Ascending aorta (tissue), 2 donors: ENCODE data around the gene PPIE. TPM values are rescaled to one million over a fixed set of nuclear protein-coding genes. Genes with fewer than 3 reads are reported as not detected.

Source experiments
- DNase-seq, 2 donors: peaks; one replicate each; pipeline ENCODE4 v3.0.0-alpha.2; 2019; ENCODE audit warnings: low spot score in 2 of 2
- H3K27ac ChIP-seq, 2 donors: fragments of 200-600 bp; sonication (generic); one replicate each; pipeline ENCODE4 v1.5.1; 2016 to 2017; ENCODE audit warnings: mild to moderate bottlenecking in 1 of 2
- H3K27me3 ChIP-seq: fragments of 200-600 bp; sonication (generic); one replicate; pipeline ENCODE4 v1.5.1; 2017
- H3K36me3 ChIP-seq, 2 donors: fragments of 200-600 bp; sonication (generic); one replicate each; pipeline ENCODE4 v1.5.1; 2016
- H3K4me1 ChIP-seq, 2 donors: fragments of 200-600 bp; sonication (generic); one replicate each; pipeline ENCODE4 v1.5.1; 2016 to 2017; ENCODE audit warnings: mild to moderate bottlenecking in 1 of 2
- H3K4me3 ChIP-seq, 2 donors: fragments of 200-600 bp; sonication (generic); one replicate each; pipeline ENCODE4 v1.5.1; 2016 to 2017; ENCODE audit warnings: mild to moderate bottlenecking in 1 of 2
- H3K9me3 ChIP-seq, 2 donors: fragments of 200-600 bp; sonication (generic); one replicate each; pipeline ENCODE4 v1.5.1; 2016
- intact Hi-C: fragments of 100-400 bp; cut with DNase I; formaldehyde crosslinking; loops from one replicate; pipeline ENCODE4 v1.15.1; 2023
- total RNA-seq: library from RNA; depleted of rRNA; stranded (reverse); fragments of >200 nt; gene quantifications from one replicate; pipeline ENCODE4 v1.1.0, GENCODE V29; 2016
- TF ChIP-seq, protein P1 (sequence below), 3 experiments: fragments of 200-600 bp in 2 of 3; fragments of 450-650 bp in 1 of 3; sonication (generic) in 2 of 3; IDR thresholded peaks; one replicate each; pipeline ENCODE4 v1.5.1; 2016 to 2019; ENCODE audit warnings: antibody characterized with exemption in 3 of 3, mild to moderate bottlenecking in 1 of 3, moderate library complexity in 1 of 3

The PPIE gene
- total RNA-seq, 1 donor from 2014 or later = 58.3 TPM

DNA sequence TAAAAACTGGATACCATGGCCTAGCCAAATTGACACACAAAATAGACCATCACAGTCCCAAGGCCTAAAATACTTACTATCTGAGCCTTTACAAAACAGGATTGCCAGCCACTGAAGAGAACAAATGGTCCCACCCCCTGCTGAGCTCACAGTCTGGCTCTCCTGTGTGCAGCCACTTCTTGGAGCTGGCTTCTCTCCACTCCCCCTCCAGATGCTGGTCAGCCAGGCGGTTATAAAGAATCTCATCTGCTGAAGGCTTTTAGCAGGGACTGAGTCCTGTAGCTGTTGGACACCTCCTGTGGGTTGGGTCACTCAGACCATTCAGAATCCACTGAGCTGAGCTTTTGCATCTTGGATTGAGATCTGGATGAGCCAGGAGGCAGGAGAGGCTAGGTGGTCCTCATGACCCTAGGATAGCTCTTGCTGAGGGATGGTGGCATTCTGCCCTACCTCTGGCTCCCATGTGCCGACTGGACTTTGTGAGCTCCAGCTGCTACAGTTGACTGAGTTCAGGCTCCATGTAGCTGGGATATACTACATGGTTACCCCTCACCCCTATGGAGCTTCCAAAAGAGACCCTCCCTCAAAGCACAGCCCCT, 16.3 kb downstream of the PPIE start:
- Histone ChIP-seq H3K4me1 (peaks cover 3 to 6% of the 10 kb centered on the region in 2 donors), H3K9me3 (no peaks in the 10 kb centered on the region), H3K27me3 (no peaks in the 10 kb centered on the region), H3K4me3 (no peak overlapping the region), H3K36me3 (peaks cover 47 to 84% of the 10 kb centered on the region in 2 donors), H3K27ac (peak overlapping the region in 1 of 2 donors; percentile 77)
- intact Hi-C loops = no loop called here
- DNase-seq = no peak
- TF ChIP-seq, protein P1, sequence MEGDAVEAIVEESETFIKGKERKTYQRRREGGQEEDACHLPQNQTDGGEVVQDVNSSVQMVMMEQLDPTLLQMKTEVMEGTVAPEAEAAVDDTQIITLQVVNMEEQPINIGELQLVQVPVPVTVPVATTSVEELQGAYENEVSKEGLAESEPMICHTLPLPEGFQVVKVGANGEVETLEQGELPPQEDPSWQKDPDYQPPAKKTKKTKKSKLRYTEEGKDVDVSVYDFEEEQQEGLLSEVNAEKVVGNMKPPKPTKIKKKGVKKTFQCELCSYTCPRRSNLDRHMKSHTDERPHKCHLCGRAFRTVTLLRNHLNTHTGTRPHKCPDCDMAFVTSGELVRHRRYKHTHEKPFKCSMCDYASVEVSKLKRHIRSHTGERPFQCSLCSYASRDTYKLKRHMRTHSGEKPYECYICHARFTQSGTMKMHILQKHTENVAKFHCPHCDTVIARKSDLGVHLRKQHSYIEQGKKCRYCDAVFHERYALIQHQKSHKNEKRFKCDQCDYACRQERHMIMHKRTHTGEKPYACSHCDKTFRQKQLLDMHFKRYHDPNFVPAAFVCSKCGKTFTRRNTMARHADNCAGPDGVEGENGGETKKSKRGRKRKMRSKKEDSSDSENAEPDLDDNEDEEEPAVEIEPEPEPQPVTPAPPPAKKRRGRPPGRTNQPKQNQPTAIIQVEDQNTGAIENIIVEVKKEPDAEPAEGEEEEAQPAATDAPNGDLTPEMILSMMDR (IDR thresholded peaks at IDR 0.05) = no peak

DNA sequence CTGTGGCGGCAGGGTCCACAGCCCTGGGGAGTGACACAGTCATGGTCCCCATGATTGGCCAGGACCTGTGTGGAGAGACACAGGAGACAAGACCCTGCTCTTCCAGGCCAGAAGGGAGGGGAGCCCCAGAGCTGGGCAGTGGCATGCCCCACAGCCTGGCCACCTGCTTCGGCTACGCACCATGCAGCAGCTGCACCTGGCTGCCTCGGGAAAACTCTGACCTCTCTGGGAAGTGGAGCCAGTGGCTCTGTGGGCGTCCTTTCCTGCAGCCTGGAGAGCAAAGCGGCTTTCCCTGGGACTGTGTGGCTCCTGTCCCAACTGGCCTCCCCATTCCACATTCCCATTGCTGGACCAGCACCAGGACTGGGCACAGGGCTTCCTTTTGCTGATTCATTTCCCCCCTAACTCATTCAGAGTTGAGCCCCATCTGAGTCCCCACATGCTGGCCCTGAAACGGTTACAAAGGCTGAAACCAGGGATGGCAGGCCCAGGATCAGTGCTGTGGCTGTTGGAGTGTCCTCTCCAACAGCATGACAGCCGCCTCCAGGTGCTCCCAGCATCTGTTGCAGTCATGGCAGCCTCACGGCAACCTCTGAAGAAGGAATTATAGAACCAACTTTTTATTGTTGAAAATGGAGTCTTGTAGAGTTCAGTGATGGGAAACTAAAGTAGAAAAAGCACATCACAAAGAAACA, 17.4 kb downstream of the PPIE start:
- no peaks in the 10 kb centered on the region for H3K27me3 ChIP-seq
- no peak for DNase-seq
- H3K4me1 ChIP-seq = peaks cover 3 to 6% of the 10 kb centered on the region in 2 donors
- H3K9me3 ChIP-seq = no peaks in the 10 kb centered on the region
- TF ChIP-seq, protein P1 (IDR thresholded peaks at IDR 0.05) = no peak
- intact Hi-C loops = no loop called here
- peaks cover 37 to 78% of the 10 kb centered on the region in 2 donors for H3K36me3 ChIP-seq
- H3K4me3 ChIP-seq = no peak overlapping the region
- no peak overlapping the region for H3K27ac ChIP-seq

DNA sequence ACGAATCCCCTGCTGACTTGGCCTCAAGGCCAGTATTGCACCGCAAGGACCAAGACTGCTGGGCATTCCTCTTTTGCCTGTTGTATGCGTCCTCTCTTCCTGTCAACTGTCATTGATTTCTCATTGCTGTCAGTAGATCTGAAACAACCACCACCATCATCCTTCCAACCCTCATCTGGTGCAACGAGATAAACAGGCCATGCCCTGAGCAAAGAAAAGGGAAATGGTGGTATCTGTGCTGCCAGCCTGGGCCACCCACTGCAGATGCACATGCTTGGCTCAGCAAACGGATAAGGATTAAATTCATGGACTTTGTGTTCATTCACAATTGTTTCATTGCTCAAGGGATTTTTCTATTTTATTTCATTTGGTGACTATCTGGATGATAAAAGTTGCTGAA, 18.8 kb downstream of the PPIE start:
- Histone ChIP-seq H3K36me3 (peaks cover 32 to 64% of the 10 kb centered on the region in 2 donors), H3K27ac (no peak overlapping the region)
- intact Hi-C loops = no loop called here

DNA sequence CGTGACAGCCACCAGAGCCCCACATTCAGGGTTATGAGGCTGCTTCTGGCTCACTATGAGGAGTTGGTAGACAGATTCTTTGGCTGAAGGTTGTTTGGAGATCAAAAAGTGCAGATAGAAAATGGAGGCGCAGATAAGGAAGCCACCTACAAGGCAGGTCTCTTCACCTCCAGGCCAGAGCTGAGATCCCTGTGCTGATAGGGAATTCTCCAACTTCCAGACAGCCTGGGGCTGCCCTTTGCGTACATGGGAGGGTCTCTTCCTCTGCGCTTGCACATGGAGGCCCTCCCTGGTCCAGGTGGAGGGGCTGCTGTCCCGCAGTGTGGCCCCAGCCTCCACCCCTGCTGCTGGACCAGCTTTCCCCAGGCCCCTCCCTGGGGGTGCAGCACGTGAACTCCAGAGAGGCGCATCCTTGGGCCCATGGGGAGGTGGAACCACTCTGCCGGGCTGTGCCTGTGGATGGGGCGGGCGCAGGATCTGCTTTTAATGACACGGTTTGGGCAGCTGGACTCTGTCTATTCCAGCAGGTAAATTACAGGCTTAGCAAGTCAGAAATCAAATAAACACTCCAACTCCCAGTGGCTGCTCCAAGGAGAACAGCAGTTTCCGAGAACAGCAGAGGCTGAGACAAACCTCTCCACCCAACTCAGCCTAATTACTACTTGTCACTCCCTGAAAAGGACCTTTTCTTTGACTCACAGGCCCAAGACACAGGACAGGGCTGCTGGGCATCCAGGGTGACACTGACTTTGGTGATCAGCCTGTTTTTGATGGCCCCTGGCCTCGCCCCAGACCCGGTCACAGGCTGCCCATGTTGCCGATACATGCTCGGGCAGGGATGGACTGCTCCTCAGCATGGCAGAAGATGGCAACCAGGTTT, 20.1 kb downstream of the PPIE start:
- DNase-seq = no peak
- Histone ChIP-seq H3K27me3 (no peaks in the 10 kb centered on the region), H3K27ac (no peak overlapping the region), H3K4me1 (no peaks in the 10 kb centered on the region), H3K9me3 (no peaks in the 10 kb centered on the region), H3K4me3 (no peak overlapping the region), H3K36me3 (peaks cover 23 to 54% of the 10 kb centered on the region in 2 donors)
- intact Hi-C loops = no loop called here
- TF ChIP-seq, protein P1 (IDR thresholded peaks at IDR 0.05) = no peak

More for the DNA sequence above, 18.8 kb downstream of the PPIE start:
- Histone ChIP-seq H3K4me1 (peaks cover 3 to 6% of the 10 kb centered on the region in 2 donors), H3K9me3 (no peaks in the 10 kb centered on the region), H3K4me3 (no peak overlapping the region), H3K27me3 (no peaks in the 10 kb centered on the region)
- TF ChIP-seq, protein P1 (IDR thresholded peaks at IDR 0.05) = no peak
- no peak for DNase-seq

DNA sequence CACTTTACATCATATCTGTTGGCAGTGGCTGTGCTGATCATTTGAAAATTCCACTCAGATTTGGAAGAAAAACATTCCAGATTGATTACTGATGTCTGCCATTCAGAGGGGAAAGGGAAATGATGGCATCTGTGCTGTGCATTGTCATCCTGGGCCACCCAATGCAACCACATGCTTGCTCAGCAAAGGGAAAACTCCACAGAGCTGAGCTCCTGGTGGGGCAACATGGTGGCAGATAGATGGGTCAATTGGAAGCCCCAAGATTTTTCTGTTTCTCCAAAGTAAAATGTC, 20.7 kb downstream of the PPIE start:
- Histone ChIP-seq H3K27me3 (no peaks in the 10 kb centered on the region), H3K4me3 (no peak overlapping the region), H3K9me3 (no peaks in the 10 kb centered on the region), H3K4me1 (no peaks in the 10 kb centered on the region), H3K27ac (no peak overlapping the region), H3K36me3 (peaks cover 20 to 54% of the 10 kb centered on the region in 2 donors)
- intact Hi-C loops = no loop called here
- DNase-seq = no peak
- TF ChIP-seq, protein P1 (IDR thresholded peaks at IDR 0.05) = no peak
